DMS 273 (cell line): ENCODE results near the gene HLA-DPA1.
A peak's percentile ranks its signal among the peaks of the same experiment; 100 is the strongest.

Source experiments
- DNase-seq: peaks from one replicate; lab custom pipeline; 2025; ENCODE audit not compliant: unreplicated experiment; lab: John Stamatoyannopoulos, UW

HLA-DPA1 gene

DNA sequence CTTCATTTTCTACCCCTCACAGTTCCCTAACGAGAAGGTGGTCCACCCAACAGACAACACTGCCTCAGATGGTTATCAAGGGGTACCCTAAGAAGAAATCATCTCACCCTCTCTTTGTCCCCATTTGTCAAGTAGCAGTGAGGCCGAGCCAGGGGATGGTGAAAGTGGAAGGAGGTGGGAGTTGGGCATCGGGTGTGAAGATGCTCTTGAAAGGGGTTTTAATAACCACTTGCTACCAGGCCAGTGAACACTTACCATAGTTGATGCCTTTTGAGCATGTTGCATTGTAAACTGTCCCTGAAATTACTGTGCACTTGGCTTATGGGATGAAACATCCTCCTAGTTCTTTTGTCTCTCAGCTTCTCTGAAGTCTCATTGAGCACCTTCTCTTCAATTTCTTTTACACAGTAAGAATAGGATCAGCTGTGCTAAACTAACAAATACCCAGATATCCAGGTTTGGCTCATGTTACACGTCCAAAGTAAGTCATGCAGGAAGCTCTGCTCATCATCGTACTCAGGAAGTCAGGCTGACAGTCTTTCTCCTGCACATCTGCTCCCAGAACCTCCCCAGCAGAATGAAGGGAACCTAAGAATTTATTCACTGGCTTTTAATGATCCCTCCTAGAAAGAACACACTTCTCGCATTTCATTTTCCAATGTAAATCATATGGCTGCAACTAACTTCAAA, 15.6 kb upstream of the HLA-DPA1 start:
- no peak for DNase-seq

- DNase-seq, result no peak
Observed at GRCh38 chr6:33088258-33088930, 14.9 kb upstream of the HLA-DPA1 start.

- DNase-seq, result no peak
Observed at GRCh38 chr6:33085627-33086026, 12.2 kb upstream of the HLA-DPA1 start.

- DNase-seq, result peak; percentile 75
Observed at GRCh38 chr6:33082702-33083101, 9.3 kb upstream of the HLA-DPA1 start.

DNA sequence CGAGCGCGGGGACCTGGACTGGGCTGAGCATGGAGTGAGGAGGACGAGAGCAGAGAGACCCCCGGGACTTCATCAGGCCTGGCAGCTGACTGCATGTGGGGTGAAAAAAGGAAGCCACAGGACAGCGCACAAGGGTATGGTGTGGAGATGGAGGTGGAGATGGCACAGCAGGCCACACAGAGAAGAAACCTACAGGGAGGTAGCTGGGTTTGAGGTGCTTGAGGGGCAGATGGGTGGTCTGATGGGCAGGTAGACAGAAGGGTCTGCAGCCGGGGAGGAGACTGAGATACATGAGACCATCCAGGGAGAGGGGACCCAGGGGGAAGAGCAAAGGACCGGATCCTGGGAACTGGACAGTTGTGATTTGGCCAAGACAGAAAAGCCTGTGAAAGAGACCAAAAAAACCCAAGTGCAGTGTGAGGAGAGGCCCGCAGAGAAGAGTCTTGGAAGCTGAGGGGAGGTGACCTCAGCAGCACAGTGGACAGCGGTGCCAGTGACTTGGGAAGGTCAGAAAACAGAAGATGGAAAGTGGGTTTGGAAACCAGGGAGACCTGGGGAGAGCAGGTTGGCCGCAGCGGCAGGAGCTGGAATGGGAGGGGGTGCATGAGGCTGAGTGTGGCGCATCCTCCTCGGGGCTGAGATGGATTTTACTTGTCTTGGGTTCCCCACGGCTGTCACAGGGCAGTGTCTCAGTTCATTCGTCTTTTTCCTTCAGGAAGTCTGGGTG, 7.8 kb upstream of the HLA-DPA1 start:
- no peak for DNase-seq

- DNase-seq, result no peak
Observed at GRCh38 chr6:33080127-33081089, 7.0 kb upstream of the HLA-DPA1 start.

DNA sequence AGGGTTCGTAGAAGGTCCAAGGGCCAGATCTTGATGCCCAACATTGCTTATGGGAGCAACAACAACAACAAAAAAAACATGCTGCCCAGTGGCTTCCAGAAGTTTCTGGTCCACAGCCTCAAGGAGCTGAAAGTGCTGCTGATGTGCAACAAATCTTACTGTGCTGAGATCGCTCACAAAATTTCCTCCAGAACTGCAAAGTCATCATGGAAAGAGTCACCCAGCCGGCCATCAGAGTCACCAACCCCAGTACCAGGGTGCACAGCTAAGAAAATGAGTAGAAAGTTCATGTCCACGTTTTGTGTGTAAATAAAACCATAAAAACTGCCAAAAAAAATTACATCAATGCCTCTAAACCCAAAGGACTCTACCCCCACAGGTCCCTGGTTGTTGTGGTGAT, 6.1 kb upstream of the HLA-DPA1 start:
- no peak for DNase-seq

GRCh38 chr6:33078919-33079521, 5.6 kb upstream of the HLA-DPA1 start:
- no peak for DNase-seq

GRCh38 chr6:33078442-33078841, 5.0 kb upstream of the HLA-DPA1 start:
- DNase-seq, result no peak

DNA sequence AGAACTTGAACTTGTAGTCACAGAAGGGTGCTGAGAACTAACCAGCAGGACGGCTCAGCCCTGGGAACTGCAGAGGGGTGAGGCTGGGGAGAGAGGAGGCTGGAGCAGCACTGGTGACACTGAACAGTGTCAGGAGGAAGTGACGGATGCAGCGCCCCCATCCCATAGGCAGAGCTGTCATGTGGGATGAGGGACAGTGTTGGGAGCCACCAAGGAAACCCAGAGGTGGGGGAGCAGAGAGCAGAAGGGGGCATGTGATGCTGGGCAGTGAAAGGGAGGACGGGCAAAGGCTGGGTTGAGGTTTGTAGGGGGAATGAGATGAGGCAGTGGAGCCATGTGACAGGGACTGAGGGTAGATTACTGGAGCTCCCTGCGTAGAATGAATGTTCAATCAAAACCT, 4.5 kb upstream of the HLA-DPA1 start:
- DNase-seq, result no peak

- no peak for DNase-seq
Observed at GRCh38 chr6:33076406-33076934, 3.0 kb upstream of the HLA-DPA1 start.

GRCh38 chr6:33075568-33076405, 2.3 kb upstream of the HLA-DPA1 start, which contains the start of gene HLA-DPB1:
HLA-DPB1 (plus strand) TSS chr6:33075990; CDS start chr6:33076042, 52 bp downstream.
- DNase-seq, result peak; percentile 83

GRCh38 chr6:33075208-33075567, 1.7 kb upstream of the HLA-DPA1 start:
- DNase-seq, result no peak

DNA sequence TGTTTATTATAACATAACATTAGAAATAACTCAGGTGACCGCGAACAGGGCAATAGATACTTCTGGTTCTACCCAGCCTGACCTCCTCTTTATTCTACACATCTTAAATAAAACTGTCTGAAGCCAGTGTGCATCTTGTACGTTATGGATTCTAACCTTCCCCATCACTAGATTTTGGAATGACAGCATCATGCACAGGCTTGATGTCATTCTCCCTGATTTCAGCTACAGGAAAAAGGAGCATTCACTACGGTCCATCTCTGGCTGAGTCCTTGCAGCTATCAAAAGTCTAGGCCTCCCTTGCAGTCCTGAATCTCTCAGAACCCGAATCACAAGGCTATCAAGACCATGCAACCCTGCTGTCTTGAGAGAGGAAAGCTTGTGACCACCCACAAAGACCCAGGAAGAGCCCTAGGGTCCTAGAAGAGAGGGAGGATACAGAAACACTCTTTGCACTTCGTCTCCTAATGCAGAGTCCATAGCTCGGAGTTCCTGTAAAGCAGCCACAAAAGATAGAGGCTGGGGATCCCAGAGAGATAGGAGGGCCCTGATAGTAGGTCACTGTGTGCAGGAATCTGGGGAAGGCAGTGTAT, 845 bp downstream of the HLA-DPA1 start:
- DNase-seq, result no peak

GRCh38 chr6:33071569-33071968, 1.9 kb downstream of the HLA-DPA1 start:
- DNase-seq, result no peak

- no peak for DNase-seq
Observed at GRCh38 chr6:33070909-33071308, 2.5 kb downstream of the HLA-DPA1 start.

GRCh38 chr6:33069021-33069738, 4.3 kb downstream of the HLA-DPA1 start:
- DNase-seq, result no peak

DNA sequence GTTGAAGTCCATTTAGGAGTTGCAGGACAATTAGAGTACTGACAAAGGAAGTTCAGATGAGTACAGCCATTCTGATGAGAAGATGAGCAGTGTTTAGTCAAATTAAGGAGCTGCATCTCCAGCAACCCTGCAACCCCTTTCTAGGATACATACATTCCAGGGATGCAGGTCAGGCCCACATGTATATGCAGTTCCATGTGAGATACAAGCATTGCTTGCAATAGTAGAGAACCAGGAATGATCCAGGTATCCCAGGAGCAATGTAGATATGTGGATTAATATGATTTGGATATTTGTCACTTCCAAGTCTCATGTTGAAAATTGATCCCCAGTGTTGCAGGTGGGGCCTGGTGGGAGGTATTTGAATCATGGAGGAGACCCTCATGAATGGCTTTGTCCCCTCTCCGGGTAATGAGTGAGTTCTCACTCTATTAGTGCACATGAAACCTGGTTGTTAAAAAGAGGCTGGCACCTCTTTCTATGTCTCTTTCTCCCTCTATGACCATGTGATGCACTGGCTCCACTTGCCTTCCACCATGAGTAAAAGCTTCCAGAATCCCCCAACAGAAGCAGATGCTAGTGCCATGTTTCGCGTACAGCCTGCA, 6.4 kb downstream of the HLA-DPA1 start:
- DNase-seq, result no peak
